HG03575 (cell line): Measurements from ENCODE around the gene GRID1.

ENCODE experiments used
- ATAC-seq: cut with Tn5 transposase; IDR thresholded peaks from one replicate; pipeline ENCODE4 v1.9.1; 2021; ENCODE audit not compliant: unreplicated experiment, insufficient number of reproducible peaks, low FRiP score; ENCODE audit errors: extremely low read depth

Gene GRID1

GRCh38 chr10:86344281-86344680, 22.3 kb downstream of the GRID1 start:
- ATAC-seq: no peak

GRCh38 chr10:86343761-86344160, 22.8 kb downstream of the GRID1 start:
- ATAC-seq: no peak

- no peak for ATAC-seq
Observed at GRCh38 chr10:86342111-86342863, 24.3 kb downstream of the GRID1 start.

- no peak for ATAC-seq
Observed at GRCh38 chr10:86341361-86341811, 25.2 kb downstream of the GRID1 start.

GRCh38 chr10:86340991-86341260, 25.7 kb downstream of the GRID1 start:
- no peak for ATAC-seq

- no peak for ATAC-seq
Observed at GRCh38 chr10:86340176-86340990, 26.2 kb downstream of the GRID1 start.

- ATAC-seq: no peak
Observed at GRCh38 chr10:86339226-86339865, 27.2 kb downstream of the GRID1 start.

- ATAC-seq: no peak
Observed at GRCh38 chr10:86337121-86337601, 29.4 kb downstream of the GRID1 start.

GRCh38 chr10:86336341-86336740, 30.3 kb downstream of the GRID1 start:
- no peak for ATAC-seq

- no peak for ATAC-seq
Observed at GRCh38 chr10:86335831-86336230, 30.8 kb downstream of the GRID1 start.

GRCh38 chr10:86335257-86335656, 31.3 kb downstream of the GRID1 start:
- ATAC-seq: no peak

GRCh38 chr10:86334488-86335085, 32.0 kb downstream of the GRID1 start:
- ATAC-seq: no peak

GRCh38 chr10:86333826-86334487, 32.6 kb downstream of the GRID1 start:
- no peak for ATAC-seq

GRCh38 chr10:86331861-86332260, 34.7 kb downstream of the GRID1 start:
- ATAC-seq: no peak

GRCh38 chr10:86330778-86331763, 35.5 kb downstream of the GRID1 start:
- no peak for ATAC-seq

- no peak for ATAC-seq
Observed at GRCh38 chr10:86329896-86330680, 36.5 kb downstream of the GRID1 start.

GRCh38 chr10:86329093-86329710, 37.4 kb downstream of the GRID1 start:
- no peak for ATAC-seq
